GM21528 (cell line): ENCODE measurements around the gene PXYLP1.

ENCODE experiments used
- ATAC-seq: cut with Tn5 transposase; IDR thresholded peaks from one replicate; pipeline ENCODE4 v1.9.1; 2021; ENCODE audit warnings: mild to moderate bottlenecking, moderate library complexity; ENCODE audit not compliant: unreplicated experiment, low FRiP score

Gene PXYLP1

GRCh38 chr3:141246958-141247301, 15.3 kb downstream of the PXYLP1 start:
- no peak for ATAC-seq

- no peak for ATAC-seq
Measured at GRCh38 chr3:141248064-141248463, 16.4 kb downstream of the PXYLP1 start.

GRCh38 chr3:141249041-141249440, 17.4 kb downstream of the PXYLP1 start:
- ATAC-seq: no peak

DNA sequence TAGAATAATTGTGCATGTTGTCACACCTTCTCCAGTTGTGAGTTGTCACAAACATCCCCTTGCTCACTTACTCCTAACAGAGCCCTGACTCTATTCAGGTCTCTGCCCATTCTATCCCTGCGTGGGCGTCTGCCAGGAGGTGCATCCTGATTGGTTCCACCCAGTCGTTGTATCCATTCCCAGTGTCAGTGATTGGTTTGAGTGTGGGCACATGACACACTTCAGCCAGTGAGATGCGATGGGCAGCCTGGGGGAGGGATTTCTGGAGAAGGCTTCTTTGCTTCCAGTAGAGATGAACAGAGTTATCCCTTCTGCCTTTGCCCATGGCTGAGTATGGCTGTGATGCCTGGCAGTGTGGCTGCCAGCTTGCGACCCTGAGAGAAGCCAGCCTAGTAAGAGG, 18.7 kb downstream of the PXYLP1 start:
- ATAC-seq: no peak

GRCh38 chr3:141250828-141251227, 19.2 kb downstream of the PXYLP1 start:
- no peak for ATAC-seq

DNA sequence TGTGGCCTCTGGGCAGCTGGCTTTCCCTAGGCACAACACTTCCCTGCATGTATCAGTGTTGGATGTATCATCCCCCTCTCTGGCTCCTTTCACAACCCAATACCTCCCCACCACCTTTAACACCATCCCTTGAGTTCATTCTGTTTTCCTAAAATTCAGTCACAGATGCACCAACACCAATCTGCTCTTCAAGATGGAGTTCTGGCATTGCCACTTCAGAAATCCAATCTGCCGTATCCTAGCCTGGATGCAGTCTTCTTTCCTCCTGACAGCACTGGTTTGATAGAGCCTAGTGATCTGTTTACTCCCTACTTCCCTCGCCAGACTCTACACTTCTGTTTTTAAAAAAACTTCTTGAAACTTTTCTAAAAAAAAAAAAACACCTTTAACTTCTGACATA, 21.7 kb downstream of the PXYLP1 start:
- no peak for ATAC-seq

DNA sequence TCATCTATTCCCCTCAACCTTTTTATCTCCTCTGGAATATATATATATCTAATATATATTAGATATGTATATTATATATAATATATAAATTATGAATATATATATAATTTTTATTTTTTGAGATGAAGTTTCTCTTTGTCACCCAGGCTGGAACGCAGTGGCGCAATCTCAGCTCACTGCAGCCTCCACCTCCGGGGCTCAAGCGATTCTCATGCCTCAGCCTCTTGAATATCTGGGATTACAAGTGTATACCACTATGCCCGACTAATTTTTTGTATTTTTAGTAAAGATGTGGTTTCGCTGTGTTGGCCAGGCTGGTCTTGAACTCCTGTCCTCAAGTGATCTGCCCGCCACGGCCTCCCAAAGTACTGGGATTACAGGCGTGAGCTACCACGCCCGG, 22.2 kb downstream of the PXYLP1 start:
- ATAC-seq: no peak

GRCh38 chr3:141255137-141255845, 23.7 kb downstream of the PXYLP1 start:
- ATAC-seq: no peak

DNA sequence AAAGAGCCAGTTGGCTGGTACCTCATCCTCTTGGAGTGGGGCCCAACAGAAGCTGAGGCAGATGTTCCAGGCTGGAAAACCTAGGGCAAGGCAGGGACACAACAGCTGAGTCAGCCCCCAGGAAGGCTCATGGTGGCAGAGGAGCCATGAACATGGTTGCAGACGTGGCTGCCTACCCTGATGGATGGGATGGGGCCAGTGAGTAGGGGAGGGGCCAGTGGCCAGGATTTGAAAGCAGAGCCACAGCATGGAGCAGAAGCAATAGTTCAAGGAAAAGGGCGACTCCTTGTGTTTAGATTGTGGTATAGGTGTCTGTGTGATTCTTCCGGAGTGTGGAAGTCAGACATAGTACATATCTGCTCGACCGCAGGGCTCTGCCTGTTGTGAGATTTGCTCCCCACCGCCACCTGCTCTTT, 24.2 kb downstream of the PXYLP1 start:
- no peak for ATAC-seq

DNA sequence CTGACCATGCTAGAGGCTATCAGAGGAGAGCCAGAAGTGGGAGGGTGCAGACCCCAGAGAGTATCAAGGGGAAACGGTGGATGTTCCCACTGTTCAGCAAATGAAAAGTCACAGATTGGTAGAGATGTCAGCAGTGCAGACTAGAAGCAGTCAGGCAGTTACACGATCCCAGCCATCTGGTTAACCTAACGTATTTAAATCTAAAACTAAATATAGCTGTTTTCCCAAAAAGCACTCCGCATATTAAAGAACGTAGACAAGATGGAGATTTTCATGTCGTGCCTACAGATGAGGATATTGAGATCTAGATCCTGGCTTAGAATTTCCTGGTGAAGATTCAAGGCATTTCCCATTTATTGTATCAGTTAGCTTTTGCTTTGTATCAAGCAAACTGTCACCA, 25.2 kb downstream of the PXYLP1 start:
- no peak for ATAC-seq

GRCh38 chr3:141257961-141258360, 26.3 kb downstream of the PXYLP1 start:
- ATAC-seq: no peak

- ATAC-seq: no peak
Measured at GRCh38 chr3:141258973-141259372, 27.3 kb downstream of the PXYLP1 start.

- ATAC-seq: no peak
Measured at GRCh38 chr3:141259821-141260629, 28.4 kb downstream of the PXYLP1 start.

DNA sequence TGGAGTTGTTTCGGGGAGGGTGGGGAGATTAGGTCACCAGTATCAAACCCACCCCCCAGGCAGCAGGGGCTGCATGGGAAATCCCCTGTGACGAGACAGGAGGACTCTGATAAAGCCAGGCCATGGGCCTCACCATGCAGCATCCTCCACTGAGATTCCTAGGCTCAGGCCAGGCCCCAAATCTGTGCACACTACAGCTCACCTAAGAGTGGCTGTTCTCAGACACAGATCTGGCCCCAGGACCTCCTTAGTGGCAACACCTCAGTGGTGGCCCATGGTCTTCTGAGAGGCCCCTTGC, 29.0 kb downstream of the PXYLP1 start:
- ATAC-seq: no peak

- ATAC-seq: no peak
Measured at GRCh38 chr3:141261472-141262307, 30.1 kb downstream of the PXYLP1 start.

- no peak for ATAC-seq
Measured at GRCh38 chr3:141262308-141262705, 30.7 kb downstream of the PXYLP1 start.

DNA sequence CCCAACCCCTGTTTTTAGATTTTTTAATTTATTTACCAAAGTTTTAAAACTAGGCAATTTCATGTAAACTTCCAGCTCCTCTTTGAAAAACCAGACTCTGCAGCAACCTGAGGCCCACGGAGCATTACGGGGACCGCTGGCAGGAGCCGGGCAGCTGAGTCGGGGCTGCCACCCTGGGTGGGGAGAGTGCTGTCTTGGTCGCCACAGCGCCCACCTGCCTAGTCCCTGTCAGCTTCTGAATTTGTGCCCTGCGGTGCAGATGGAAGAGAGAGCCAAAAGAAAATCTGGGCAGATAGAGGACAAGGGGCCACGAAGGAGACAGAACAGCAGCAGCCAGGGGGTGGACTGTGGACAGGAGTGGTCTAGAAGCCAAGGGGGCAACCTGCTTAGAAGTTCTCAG, 34.6 kb downstream of the PXYLP1 start:
- ATAC-seq: no peak

- ATAC-seq: no peak
Measured at GRCh38 chr3:141266797-141267555, 35.4 kb downstream of the PXYLP1 start.

DNA sequence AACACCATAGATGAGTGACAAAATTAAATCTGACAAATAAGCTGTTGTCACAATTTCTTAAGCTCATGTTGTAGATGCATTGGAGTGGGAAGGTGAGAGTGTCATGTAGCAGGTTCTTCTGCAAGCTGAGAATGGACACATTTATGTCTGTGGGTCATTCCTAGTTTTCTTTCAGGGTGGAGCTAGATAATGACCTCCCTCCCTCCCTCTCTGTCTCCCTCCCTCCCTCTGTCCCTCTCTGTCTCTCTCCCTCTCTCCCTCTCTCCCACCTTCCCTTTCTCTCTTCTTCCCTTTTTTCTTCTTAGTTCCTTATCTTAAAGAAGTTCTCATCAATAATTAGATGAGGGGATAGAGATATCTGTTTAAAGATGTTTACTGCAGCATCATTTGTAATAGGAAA, 36.0 kb downstream of the PXYLP1 start:
- ATAC-seq: no peak

GRCh38 chr3:141268306-141268705, 36.7 kb downstream of the PXYLP1 start:
- ATAC-seq: no peak

DNA sequence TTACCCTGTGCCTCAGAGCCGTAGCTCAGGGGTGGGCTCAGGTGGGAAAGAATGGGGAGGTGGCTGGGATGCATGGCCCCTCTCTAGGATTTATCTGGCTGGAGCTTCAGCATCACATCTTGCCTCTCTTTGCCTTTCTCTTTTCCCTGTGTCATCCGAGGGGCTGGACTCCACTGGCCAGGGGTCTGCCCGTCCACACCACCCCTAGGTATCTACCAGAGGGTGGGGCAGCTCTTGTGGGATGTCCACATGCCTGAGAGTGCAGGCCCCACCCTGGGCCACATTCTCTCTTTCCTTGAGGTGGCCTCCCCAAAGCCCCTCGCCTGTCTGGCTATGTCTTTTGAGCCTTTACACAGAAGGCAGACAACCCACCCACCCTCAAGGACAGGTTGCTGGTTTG, 37.2 kb downstream of the PXYLP1 start:
- ATAC-seq: no peak
